ENCODE results near the gene KLK6. TPM values are rescaled to one million over a fixed set of nuclear protein-coding genes. Genes with fewer than 3 reads are reported as not detected.

KLK6 gene
- total RNA-seq, 1 donor from 2014 or later: 5.0 TPM

- no peak for DNase-seq (ENCODE audit: extremely low spot score, unreplicated experiment)
- Mint-ChIP-seq H3K4me1 (ENCODE audit: unreplicated experiment) (peaks cover 13% of the 10 kb centered on the region), H3K36me3 (no peaks in the 10 kb centered on the region), H3K4me3 (no peak overlapping the region), H3K27ac (no peak overlapping the region), H3K27me3 (peaks cover 50% of the 10 kb centered on the region), H3K9me3 (no peaks in the 10 kb centered on the region)
- TF ChIP-seq CTCF (conservative IDR thresholded peaks at IDR 0.05): no peak
Observed at GRCh38 chr19:50924586-50924985, 44.8 kb downstream of the KLK6 start.

GRCh38 chr19:50922317-50922853 is 47.0 kb downstream of the KLK6 start:
- DNase-seq (ENCODE audit: extremely low spot score, unreplicated experiment): peak; percentile 85
- H3K4me1 Mint-ChIP-seq (ENCODE audit: unreplicated experiment): peaks cover 13% of the 10 kb centered on the region
- no peaks in the 10 kb centered on the region for H3K36me3 Mint-ChIP-seq
- no peaks in the 10 kb centered on the region for H3K9me3 Mint-ChIP-seq
- peaks cover 58% of the 10 kb centered on the region for H3K27me3 Mint-ChIP-seq
- TF ChIP-seq CTCF (conservative IDR thresholded peaks at IDR 0.05): peak; percentile 95
- peak overlapping the region; percentile 43 for H3K4me3 Mint-ChIP-seq
- peak overlapping the region; percentile 66 for H3K27ac Mint-ChIP-seq

- no peak for TF ChIP-seq CTCF (conservative IDR thresholded peaks at IDR 0.05)
- peaks cover 63% of the 10 kb centered on the region for H3K27me3 Mint-ChIP-seq
- H3K9me3 Mint-ChIP-seq: no peaks in the 10 kb centered on the region
- H3K27ac Mint-ChIP-seq: peak overlapping the region; percentile 66
- H3K4me3 Mint-ChIP-seq: peak overlapping the region; percentile 43
- DNase-seq (ENCODE audit: extremely low spot score, unreplicated experiment): no peak
- H3K4me1 Mint-ChIP-seq (ENCODE audit: unreplicated experiment): peaks cover 13% of the 10 kb centered on the region
- H3K36me3 Mint-ChIP-seq: no peaks in the 10 kb centered on the region
Observed at GRCh38 chr19:50921426-50922316, 47.7 kb downstream of the KLK6 start.

- TF ChIP-seq CTCF (conservative IDR thresholded peaks at IDR 0.05): no peak
- Mint-ChIP-seq H3K4me3 (no peak overlapping the region), H3K27ac (no peak overlapping the region), H3K36me3 (no peaks in the 10 kb centered on the region), H3K4me1 (ENCODE audit: unreplicated experiment) (no peaks in the 10 kb centered on the region), H3K27me3 (peaks cover 36% of the 10 kb centered on the region), H3K9me3 (no peaks in the 10 kb centered on the region)
- no peak for DNase-seq (ENCODE audit: extremely low spot score, unreplicated experiment)
Observed at GRCh38 chr19:50916069-50916468, 53.3 kb downstream of the KLK6 start.

- TF ChIP-seq CTCF (conservative IDR thresholded peaks at IDR 0.05): no peak
- DNase-seq (ENCODE audit: extremely low spot score, unreplicated experiment): no peak
- Mint-ChIP-seq H3K9me3 (no peaks in the 10 kb centered on the region), H3K27me3 (peaks cover 12% of the 10 kb centered on the region), H3K4me1 (ENCODE audit: unreplicated experiment) (peaks cover 6% of the 10 kb centered on the region), H3K27ac (no peak overlapping the region), H3K4me3 (no peak overlapping the region), H3K36me3 (no peaks in the 10 kb centered on the region)
Observed at GRCh38 chr19:50912727-50913716, 56.4 kb downstream of the KLK6 start.

Data from type B pancreatic cell (in vitro differentiated cells).